Endothelial cell of umbilical vein (primary cell): ENCODE results near the gene LRRC38. TPM values are rescaled to one million over a fixed set of nuclear protein-coding genes. Genes with fewer than 3 reads are reported as not detected.

ENCODE experiments used
- BruUV-seq: library from RNA; stranded (reverse); fragments of 400-500 nt; replicated peaks from 2 replicates; lab custom pipeline; 2021; lab: Mats Ljungman, UMichigan
- CTCF ChIA-PET: fragments of 300-600, 350-600 bp; sonication (Branson Sonifier 250); formaldehyde crosslinking; loops from one replicate; lab custom pipeline; 2021; ENCODE audit warnings: antibody characterized with exemption, inconsistent platforms; lab: Charles Lee
- POLR2A ChIA-PET: fragments of 300-600, 350-600 bp; sonication (Branson Sonifier 250); formaldehyde crosslinking; loops from one replicate; lab custom pipeline; 2021; ENCODE audit warnings: antibody characterized with exemption, inconsistent platforms; lab: Charles Lee
- DNase-seq: peaks from one replicate; pipeline ENCODE4 v3.0.0-alpha.2; 2011; ENCODE audit warnings: low read depth, low spot score
- FAIRE-seq: peaks from 2 replicates; lab custom pipeline; 2011; peaks lifted over from hg19 to GRCh38; lab: Jason Lieb, UNC
- H2AFZ ChIP-seq: 2 replicates; pipeline ENCODE4 v1.6.0; 2012; ENCODE audit warnings: low read depth, low read length, control low read depth, inconsistent platforms
- H3K27ac ChIP-seq: 2 replicates; pipeline ENCODE4 v1.5.1; 2011; ENCODE audit warnings: low read depth, mild to moderate bottlenecking, control low read depth, low read length, moderate library complexity; ENCODE audit not compliant: insufficient read depth
- H3K27me3 ChIP-seq, 2 experiments: 2 replicates each; pipeline versions ENCODE4 v1.6.0 to v1.6.1; 2011; ENCODE audit warnings: low read length in 2 of 2, mixed read lengths in 1 of 2; ENCODE audit not compliant: control insufficient read depth in 2 of 2, insufficient read depth in 2 of 2
- H3K36me3 ChIP-seq, 2 experiments: 2 replicates in 1 of 2; 3 replicates in 1 of 2; pipeline ENCODE4 v1.5.1; 2011; ENCODE audit warnings: low read length in 2 of 2, mild to moderate bottlenecking in 1 of 2, moderate library complexity in 1 of 2; ENCODE audit not compliant: control insufficient read depth in 2 of 2, insufficient read depth in 2 of 2; ENCODE audit errors: extremely low read depth in 1 of 2
- H3K4me1 ChIP-seq: 3 replicates; pipeline ENCODE4 v1.5.1; 2011; ENCODE audit warnings: mild to moderate bottlenecking, low read length; ENCODE audit not compliant: control insufficient read depth, insufficient read depth; ENCODE audit errors: extremely low read depth
- H3K4me2 ChIP-seq: 2 replicates; pipeline ENCODE4 v1.6.1; 2011; ENCODE audit warnings: low read length, control low read depth, mixed read lengths; ENCODE audit not compliant: insufficient read depth
- H3K4me3 ChIP-seq, 3 experiments: fragments of 200-600 bp in 1 of 3; sonication (generic), shearing (Covaris generic) in 1 of 3; replicated peaks in 1 of 3; 2 replicates each; pipeline ENCODE4 v1.5.1; 2011 to 2016; ENCODE audit warnings: control low read depth in 3 of 3, low read length in 3 of 3, mild to moderate bottlenecking in 2 of 3, inconsistent platforms in 1 of 3, low read depth in 1 of 3, moderate library complexity in 1 of 3; ENCODE audit not compliant: insufficient read depth in 1 of 3
- H3K79me2 ChIP-seq: 2 replicates; pipeline ENCODE4 v1.6.0; 2012; ENCODE audit warnings: low read length, inconsistent platforms; ENCODE audit not compliant: control insufficient read depth, insufficient read depth
- H3K9ac ChIP-seq: replicated peaks from 2 replicates; pipeline ENCODE3; 2011; ENCODE audit warnings: low read length, control low read depth; ENCODE audit not compliant: insufficient read depth; ENCODE audit errors: extremely low read depth
- H3K9me1 ChIP-seq: replicated peaks from 3 replicates; pipeline ENCODE4 v1.6.0; 2011; ENCODE audit warnings: mild to moderate bottlenecking, low read length; ENCODE audit not compliant: control insufficient read depth, insufficient read depth; ENCODE audit errors: extremely low read depth
- H3K9me3 ChIP-seq: replicated peaks from 2 replicates; pipeline ENCODE4 v1.5.1; 2012; ENCODE audit warnings: low read length, inconsistent platforms; ENCODE audit not compliant: control insufficient read depth, insufficient read depth
- H4K20me1 ChIP-seq: replicated peaks from 2 replicates; pipeline ENCODE3; 2011; ENCODE audit warnings: mild to moderate bottlenecking, low read length; ENCODE audit not compliant: control insufficient read depth, insufficient read depth; ENCODE audit errors: extremely low read depth
- EZH2 ChIP-seq: IDR thresholded peaks from 2 replicates; pipeline ENCODE4 v1.6.1; 2012; ENCODE audit warnings: borderline replicate concordance, low read depth, mild to moderate bottlenecking, moderate library complexity, low read length, inconsistent platforms; ENCODE audit not compliant: severe bottlenecking
- FOS ChIP-seq: IDR thresholded peaks from 2 replicates; pipeline ENCODE4 v1.6.1; 2011; ENCODE audit warnings: mild to moderate bottlenecking, low read length, moderate library complexity, borderline replicate concordance; ENCODE audit not compliant: insufficient read depth
- GATA2 ChIP-seq: IDR thresholded peaks from 2 replicates; pipeline ENCODE4 v1.7.0; 2011; ENCODE audit warnings: low read depth, mild to moderate bottlenecking, moderate library complexity, mixed read lengths, low read length; ENCODE audit not compliant: insufficient read length, insufficient read depth
- JUN ChIP-seq: IDR thresholded peaks from 2 replicates; pipeline ENCODE4 v1.6.1; 2011; ENCODE audit warnings: borderline replicate concordance, low read depth; ENCODE audit not compliant: insufficient read length, insufficient read depth
- MYC ChIP-seq: IDR thresholded peaks from one replicate; pipeline ENCODE4 v1.6.1; 2011; ENCODE audit warnings: mild to moderate bottlenecking, low read depth, low read length
- POLR2A ChIP-seq: IDR thresholded peaks from 2 replicates; pipeline ENCODE4 v1.6.1; 2012; ENCODE audit warnings: low read depth, mild to moderate bottlenecking, control low read depth, low read length
- POLR2AphosphoS5 ChIP-seq: IDR thresholded peaks from 2 replicates; pipeline ENCODE4 v1.6.1; 2012; ENCODE audit warnings: low read depth, mild to moderate bottlenecking, control low read depth, low read length, moderate library complexity; ENCODE audit not compliant: insufficient read depth
- dilution Hi-C: fragments of 300-500 bp; cut with MboI; formaldehyde crosslinking; loops from one replicate; pipeline ENCODE4 v1.15.0; 2019; ENCODE audit warnings: low sequenced_read_pairs; ENCODE audit not compliant: extremely low pct_ligation_motif_present
- intact Hi-C: fragments of 100-400 bp; cut with micrococcal nuclease; formaldehyde crosslinking; loops from one replicate; pipeline ENCODE4 v1.10.0; 2022
- polyA plus RNA-seq, 4 experiments: library from polyadenylated mRNA; depleted of rRNA in 3 of 4; stranded (reverse) in 3 of 4; unstranded in 1 of 4; fragments of >200 nt; gene quantifications; 2 replicates each; pipeline versions ENCODE4 v1.2.1 to v1.2.3, GENCODE V29; 2011 to 2012; ENCODE audit warnings: missing spikeins in 1 of 4
- total RNA-seq: library from RNA; stranded (reverse); gene quantifications from 2 replicates; pipeline ENCODE4 v1.2.3, GENCODE V29; 2021
- TF ChIP-seq, protein P1 (sequence below), 2 donors: IDR thresholded peaks; 1 replicate in 1 of 2; 2 replicates in 1 of 2; pipeline ENCODE4 v1.5.1; 2011; ENCODE audit warnings: low read length in 2 of 2, mild to moderate bottlenecking in 2 of 2, moderate library complexity in 2 of 2, control low read depth in 1 of 2, inconsistent platforms in 1 of 2, low read depth in 1 of 2; ENCODE audit not compliant: insufficient read depth in 1 of 2; ENCODE audit errors: extremely low read depth in 1 of 2
- TF ChIP-seq, protein P2 (sequence below): IDR thresholded peaks from 2 replicates; pipeline ENCODE4 v1.6.1; 2011; ENCODE audit not compliant: insufficient read depth, insufficient read length

Gene LRRC38
- total and polyA plus RNA-seq, 2 donors (not counting 3 experiments of a cell fraction or from before 2014, with no cell fraction given) = not detected

DNA sequence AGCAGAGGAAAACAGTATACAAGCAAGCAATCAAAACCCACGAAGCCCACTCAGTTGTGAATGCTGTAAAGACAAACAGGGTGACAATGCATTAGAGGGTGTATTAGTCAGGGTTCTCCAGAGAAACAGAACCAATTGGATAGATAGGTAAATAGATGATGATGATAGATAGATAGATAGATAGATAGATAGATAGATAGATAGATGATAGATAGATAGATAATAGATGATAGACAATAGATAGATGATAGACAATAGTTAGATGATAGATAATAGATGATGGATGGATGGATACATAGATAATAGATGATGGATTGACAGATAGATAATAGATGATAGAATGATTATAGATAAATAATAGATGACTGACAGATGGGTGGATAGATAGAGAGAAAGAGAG lies 48.3 kb downstream of the LRRC38 start:
- dilution Hi-C loops = no loop called here
- Histone ChIP-seq H3K4me2 (no peak overlapping the region), H3K4me1 (no peaks in the 10 kb centered on the region), H3K4me3 (no peak overlapping the region), H3K27ac (no peak overlapping the region), H3K9ac (no peak overlapping the region), H4K20me1 (no peaks in the 10 kb centered on the region), H3K79me2 (no peaks in the 10 kb centered on the region), H3K27me3 (no peaks in the 10 kb centered on the region), H3K9me1 (no peaks in the 10 kb centered on the region), H2AFZ (no peak overlapping the region), H3K36me3 (no peaks in the 10 kb centered on the region), H3K9me3 (peaks cover 1% of the 10 kb centered on the region)
- intact Hi-C loops = no loop called here
- DNase-seq = no peak
- POLR2A ChIA-PET = no interaction called here
- CTCF ChIA-PET = no interaction called here
- TF ChIP-seq POLR2A = no peak
- no TSS peak for BruUV-seq
- no peak for FAIRE-seq

DNA sequence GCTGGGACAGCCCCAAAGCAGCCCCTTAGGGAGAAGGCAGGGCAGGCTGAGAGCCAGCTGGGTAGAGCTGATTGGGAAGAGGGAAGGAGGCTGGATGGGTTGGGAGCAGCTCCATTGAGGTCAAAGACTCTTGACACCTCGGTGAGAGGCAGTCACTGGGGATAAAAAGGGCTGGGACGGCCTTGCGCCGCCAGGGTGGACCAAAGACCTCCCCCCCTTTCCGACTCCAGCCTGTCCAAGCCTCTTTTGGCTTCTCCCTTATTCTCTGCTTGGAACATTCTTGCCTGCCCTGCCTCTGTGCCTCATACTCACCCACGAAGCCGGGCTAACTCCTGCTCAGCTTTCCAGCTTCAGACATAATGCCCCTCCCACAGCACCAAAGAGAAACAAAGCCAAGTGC lies 51.1 kb downstream of the LRRC38 start:
- Histone ChIP-seq H3K4me3 (no peak overlapping the region), H3K9me3 (no peaks in the 10 kb centered on the region), H3K79me2 (no peaks in the 10 kb centered on the region), H3K4me2 (no peak overlapping the region), H3K36me3 (no peaks in the 10 kb centered on the region), H2AFZ (no peak overlapping the region), H3K9me1 (no peaks in the 10 kb centered on the region), H3K27ac (no peak overlapping the region), H4K20me1 (no peaks in the 10 kb centered on the region), H3K27me3 (no peaks in the 10 kb centered on the region), H3K9ac (no peak overlapping the region), H3K4me1 (no peaks in the 10 kb centered on the region)
- DNase-seq (no peak), FAIRE-seq (no peak)
- no peak for TF ChIP-seq JUN
- no peak for TF ChIP-seq GATA2
- TF ChIP-seq POLR2A = no peak
- TF ChIP-seq, protein P1, sequence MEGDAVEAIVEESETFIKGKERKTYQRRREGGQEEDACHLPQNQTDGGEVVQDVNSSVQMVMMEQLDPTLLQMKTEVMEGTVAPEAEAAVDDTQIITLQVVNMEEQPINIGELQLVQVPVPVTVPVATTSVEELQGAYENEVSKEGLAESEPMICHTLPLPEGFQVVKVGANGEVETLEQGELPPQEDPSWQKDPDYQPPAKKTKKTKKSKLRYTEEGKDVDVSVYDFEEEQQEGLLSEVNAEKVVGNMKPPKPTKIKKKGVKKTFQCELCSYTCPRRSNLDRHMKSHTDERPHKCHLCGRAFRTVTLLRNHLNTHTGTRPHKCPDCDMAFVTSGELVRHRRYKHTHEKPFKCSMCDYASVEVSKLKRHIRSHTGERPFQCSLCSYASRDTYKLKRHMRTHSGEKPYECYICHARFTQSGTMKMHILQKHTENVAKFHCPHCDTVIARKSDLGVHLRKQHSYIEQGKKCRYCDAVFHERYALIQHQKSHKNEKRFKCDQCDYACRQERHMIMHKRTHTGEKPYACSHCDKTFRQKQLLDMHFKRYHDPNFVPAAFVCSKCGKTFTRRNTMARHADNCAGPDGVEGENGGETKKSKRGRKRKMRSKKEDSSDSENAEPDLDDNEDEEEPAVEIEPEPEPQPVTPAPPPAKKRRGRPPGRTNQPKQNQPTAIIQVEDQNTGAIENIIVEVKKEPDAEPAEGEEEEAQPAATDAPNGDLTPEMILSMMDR (IDR thresholded peaks at IDR 0.05; ENCODE audit: extremely low read depth in 1 of 2, insufficient read depth in 1 of 2, low read depth in 1 of 2, low read length in 2 of 2) = no peak
- TF ChIP-seq, protein P2, sequence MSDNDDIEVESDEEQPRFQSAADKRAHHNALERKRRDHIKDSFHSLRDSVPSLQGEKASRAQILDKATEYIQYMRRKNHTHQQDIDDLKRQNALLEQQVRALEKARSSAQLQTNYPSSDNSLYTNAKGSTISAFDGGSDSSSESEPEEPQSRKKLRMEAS = no peak
- no peak for TF ChIP-seq MYC
- no peak for TF ChIP-seq FOS
- no peak for TF ChIP-seq EZH2
- TF ChIP-seq POLR2AphosphoS5 = no peak
- intact Hi-C loops (no loop called here), dilution Hi-C loops (no loop called here)
- ChIA-PET POLR2A (no interaction called here), CTCF (no interaction called here)
- BruUV-seq = no TSS peak
